ENCODE measurements around the gene PEF1.
A peak's percentile ranks its signal among the peaks of the same experiment; 100 is the strongest.

Gene PEF1

DNA sequence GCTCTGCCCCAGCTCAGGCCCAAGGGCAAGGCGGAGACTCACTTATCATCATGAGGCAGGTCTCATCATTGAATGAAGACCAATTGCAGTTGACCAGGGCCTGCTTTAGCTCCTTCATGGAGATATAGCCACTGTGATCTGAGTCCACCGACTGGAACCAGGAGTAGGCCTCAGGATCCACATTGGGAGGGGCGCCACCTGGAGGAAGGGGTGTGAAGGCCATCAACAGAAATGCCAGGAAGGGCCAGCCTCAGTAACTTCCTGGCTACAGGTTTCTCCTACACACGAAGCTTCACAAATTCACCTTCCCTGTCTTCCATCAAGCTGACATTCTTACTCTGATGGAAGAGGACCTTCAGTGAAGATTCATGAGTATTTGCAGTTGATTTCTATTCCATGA, 11.6 kb downstream of the PEF1 start:
- no peak for TF ChIP-seq ZFX (IDR thresholded peaks at IDR 0.05; ENCODE audit: borderline replicate concordance)
- TF ChIP-seq, protein P1, sequence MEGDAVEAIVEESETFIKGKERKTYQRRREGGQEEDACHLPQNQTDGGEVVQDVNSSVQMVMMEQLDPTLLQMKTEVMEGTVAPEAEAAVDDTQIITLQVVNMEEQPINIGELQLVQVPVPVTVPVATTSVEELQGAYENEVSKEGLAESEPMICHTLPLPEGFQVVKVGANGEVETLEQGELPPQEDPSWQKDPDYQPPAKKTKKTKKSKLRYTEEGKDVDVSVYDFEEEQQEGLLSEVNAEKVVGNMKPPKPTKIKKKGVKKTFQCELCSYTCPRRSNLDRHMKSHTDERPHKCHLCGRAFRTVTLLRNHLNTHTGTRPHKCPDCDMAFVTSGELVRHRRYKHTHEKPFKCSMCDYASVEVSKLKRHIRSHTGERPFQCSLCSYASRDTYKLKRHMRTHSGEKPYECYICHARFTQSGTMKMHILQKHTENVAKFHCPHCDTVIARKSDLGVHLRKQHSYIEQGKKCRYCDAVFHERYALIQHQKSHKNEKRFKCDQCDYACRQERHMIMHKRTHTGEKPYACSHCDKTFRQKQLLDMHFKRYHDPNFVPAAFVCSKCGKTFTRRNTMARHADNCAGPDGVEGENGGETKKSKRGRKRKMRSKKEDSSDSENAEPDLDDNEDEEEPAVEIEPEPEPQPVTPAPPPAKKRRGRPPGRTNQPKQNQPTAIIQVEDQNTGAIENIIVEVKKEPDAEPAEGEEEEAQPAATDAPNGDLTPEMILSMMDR (IDR thresholded peaks at IDR 0.05): peak; percentile 84
- H3K27ac ChIP-seq: no peak overlapping the region

DNA sequence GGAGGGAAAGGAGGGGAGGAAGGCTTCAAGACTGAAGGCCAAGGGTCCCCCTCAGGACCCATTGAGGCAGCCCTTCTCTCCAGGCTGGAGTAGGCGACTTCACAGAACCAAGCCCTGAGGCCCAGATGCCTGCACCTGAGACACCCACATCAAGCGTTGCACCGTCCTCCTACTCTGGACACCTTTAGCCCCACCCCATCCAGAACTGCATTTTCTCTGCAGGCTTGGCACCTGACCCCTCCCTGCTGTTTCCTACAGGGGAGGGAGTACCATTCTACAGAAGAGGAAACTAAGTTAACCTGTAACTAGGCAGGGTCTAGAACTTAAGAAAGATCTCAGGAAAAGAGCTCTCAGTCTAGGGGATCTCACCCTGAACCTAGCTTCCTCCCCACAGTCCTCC, 12.0 kb downstream of the PEF1 start:
- TF ChIP-seq ZFX (IDR thresholded peaks at IDR 0.05; ENCODE audit: borderline replicate concordance): no peak
- TF ChIP-seq, protein P1 (IDR thresholded peaks at IDR 0.05): no peak
- no peak overlapping the region for H3K27ac ChIP-seq

DNA sequence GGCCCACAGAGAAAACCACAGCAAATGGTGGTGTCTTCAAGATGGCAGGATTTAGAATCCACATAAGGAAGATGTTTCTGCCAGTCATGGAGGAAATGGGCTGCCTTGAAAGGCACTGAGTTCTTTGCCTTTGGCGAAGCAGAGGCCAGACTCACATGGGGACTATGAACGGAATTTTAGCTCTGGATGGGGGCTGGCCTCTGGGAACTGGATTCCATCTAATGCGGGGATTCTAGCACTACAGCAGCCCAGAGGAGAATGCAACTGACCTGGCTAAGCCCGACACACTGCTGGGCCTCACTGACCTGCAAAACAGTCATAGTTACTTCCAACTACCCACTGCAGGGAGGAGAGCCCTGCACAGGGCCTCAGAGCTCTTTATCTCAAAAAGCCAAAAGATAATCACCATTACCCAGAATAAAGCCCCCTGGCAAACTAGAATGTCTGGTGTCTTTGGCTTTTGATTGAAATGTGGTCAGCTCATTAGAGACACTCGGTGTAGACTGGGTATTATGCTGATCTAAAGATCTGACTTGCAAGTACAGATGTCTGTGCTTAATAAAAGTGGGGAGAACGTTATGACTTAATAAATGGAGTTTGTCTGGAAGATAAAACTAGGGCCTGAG, 15.6 kb downstream of the PEF1 start:
- TF ChIP-seq, protein P1 (IDR thresholded peaks at IDR 0.05): no peak
- no peak for TF ChIP-seq ZFX (IDR thresholded peaks at IDR 0.05; ENCODE audit: borderline replicate concordance)
- no peak overlapping the region for H3K27ac ChIP-seq

DNA sequence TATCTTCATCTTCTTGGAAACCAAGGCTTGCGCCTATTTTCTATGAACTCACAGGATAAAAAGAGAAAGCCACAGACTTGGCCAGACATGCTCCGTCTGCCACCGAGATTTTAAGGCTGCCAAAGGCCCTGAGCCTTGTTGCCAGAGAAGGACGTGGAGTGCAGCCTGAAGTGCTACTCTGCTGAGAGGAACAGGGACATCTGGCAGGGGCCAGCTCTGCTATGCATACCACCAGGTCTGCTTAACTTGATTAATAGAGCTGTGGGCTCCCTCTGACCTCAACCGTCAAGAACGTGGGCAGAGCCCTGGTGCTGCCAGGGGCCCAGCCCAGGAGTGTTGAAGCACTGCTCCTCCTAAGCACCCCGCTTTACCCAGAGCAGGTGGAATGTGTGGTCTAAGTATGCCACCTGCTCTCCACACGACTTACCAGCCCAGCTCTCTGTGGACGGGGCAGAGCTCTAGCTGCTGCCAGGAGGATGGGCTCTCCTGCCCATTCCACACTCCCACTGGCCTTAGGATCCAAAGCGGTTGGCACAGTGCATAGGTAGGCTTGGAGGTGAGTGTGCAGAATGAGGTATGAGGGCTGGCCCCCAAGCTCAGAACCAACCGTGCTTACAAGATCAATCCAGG, 16.6 kb downstream of the PEF1 start:
- no peak overlapping the region for H3K27ac ChIP-seq
- no peak for TF ChIP-seq ZFX (IDR thresholded peaks at IDR 0.05; ENCODE audit: borderline replicate concordance)
- TF ChIP-seq, protein P1 (IDR thresholded peaks at IDR 0.05): no peak

DNA sequence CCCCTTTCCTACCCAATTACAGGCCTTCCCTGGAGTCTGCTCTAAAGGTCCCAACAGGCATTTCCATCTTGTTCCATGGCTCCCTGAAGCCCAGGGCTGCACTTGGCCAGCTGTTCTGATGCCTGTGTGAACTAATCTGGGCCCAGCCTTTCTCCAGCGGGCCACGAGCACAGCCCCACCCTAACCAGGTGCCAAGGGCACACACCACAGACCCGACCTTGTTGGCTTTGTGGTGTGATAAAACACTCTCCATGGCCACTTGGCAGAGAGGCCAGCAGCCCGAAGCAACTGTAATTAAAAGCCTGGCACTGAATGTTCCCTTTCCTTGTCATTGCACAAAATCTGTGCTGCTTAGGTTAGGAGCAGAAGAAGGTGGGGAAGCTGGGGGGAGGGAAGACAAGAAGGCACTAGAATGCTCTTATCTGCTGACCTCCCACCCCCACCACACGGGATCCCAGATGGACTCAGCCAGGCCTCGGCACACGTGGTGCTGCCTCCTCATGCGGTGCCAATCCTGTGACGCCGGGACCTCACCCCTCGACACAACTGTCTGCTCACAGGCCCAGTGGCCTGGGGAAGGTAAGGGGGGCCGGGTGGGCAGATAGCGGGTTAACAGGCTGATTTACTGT, 17.3 kb downstream of the PEF1 start:
- no peak for TF ChIP-seq ZFX (IDR thresholded peaks at IDR 0.05; ENCODE audit: borderline replicate concordance)
- TF ChIP-seq, protein P1 (IDR thresholded peaks at IDR 0.05): no peak
- no peak overlapping the region for H3K27ac ChIP-seq

DNA sequence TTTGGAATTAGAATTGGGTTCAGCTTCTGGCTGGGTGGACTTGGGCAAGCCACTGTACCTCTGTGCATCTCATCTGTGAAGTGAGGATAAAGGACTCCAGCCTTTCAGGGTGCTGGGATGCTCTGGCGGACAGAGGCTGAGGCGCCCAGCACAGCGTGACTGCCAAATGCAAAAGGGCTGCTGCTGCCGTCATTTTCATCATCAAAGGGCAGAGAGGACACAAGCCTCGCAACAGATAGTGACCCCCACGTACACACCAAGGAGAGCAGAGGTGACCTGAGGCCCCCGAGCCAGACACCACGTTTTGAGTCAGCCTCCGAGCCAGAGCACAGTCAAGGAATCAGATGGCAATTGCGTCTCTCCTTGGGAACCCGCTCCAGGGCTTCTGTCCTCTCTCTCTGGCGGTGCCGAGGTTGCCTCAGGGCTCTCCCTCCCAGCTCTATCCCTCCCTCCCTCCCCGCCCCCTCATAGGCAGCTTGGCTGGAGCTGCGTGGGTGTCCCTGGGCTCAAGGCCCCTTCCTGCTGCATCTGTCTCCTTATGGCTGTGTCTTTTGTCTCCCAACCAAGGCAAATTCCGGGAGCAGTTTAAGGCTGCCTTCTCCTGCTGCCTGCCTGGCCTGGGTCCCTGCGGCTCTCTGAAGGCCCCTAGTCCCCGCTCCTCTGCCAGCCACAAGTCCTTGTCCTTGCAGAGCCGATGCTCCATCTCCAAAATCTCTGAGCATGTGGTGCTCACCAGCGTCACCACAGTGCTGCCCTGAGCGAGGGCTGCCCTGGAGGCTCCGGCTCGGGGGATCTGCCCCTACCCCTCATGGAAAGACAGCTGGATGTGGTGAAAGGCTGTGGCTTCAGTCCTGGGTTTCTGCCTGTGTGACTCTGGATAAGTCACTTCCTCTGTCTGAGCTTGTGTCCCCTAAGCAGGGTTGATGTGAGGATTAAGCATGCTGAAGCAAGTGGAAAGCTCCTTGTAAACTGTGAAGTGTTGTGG, 18.2 kb downstream of the PEF1 start:
- TF ChIP-seq, protein P1 (IDR thresholded peaks at IDR 0.05): no peak
- no peak for TF ChIP-seq ZFX (IDR thresholded peaks at IDR 0.05; ENCODE audit: borderline replicate concordance)
- H3K27ac ChIP-seq: no peak overlapping the region

Data from 22Rv1 (cell line).